HG02870 (cell line): ENCODE results near the gene RHOU.
"Not testable (repeated sequence)": the region's sequence is repeated elsewhere in the genome, so short reads cannot be mapped to it uniquely, and the experiment has no call there.

Experiments
- ATAC-seq: cut with Tn5 transposase; IDR thresholded peaks from one replicate; pipeline ENCODE4 v1.9.1; 2021; ENCODE audit warnings: mild to moderate bottlenecking, moderate library complexity; ENCODE audit not compliant: unreplicated experiment

Gene RHOU

GRCh38 chr1:228734881-228735801, at the start of gene RHOU:
RHOU (plus strand) TSS chr1:228735479; CDS start chr1:228735743, 264 bp downstream.
- ATAC-seq: no peak

GRCh38 chr1:228687587-228687986, 47.7 kb upstream of the RHOU start:
- ATAC-seq: no peak

- no peak for ATAC-seq
These were observed 46.0 kb upstream of the RHOU start for GRCh38 chr1:228689255-228689654.

- ATAC-seq: no peak
These were observed 44.1 kb upstream of the RHOU start for GRCh38 chr1:228691211-228691610.

GRCh38 chr1:228691926-228692325, 43.4 kb upstream of the RHOU start:
- no peak for ATAC-seq

- ATAC-seq: not testable (repeated sequence)
These were observed 40.8 kb upstream of the RHOU start for GRCh38 chr1:228694447-228694846.

GRCh38 chr1:228695015-228695955, 40.0 kb upstream of the RHOU start:
- no peak for ATAC-seq

- ATAC-seq: no peak
These were observed 37.9 kb upstream of the RHOU start for GRCh38 chr1:228697207-228698016.

- ATAC-seq: no peak
These were observed 37.3 kb upstream of the RHOU start for GRCh38 chr1:228698017-228698329.

- ATAC-seq: no peak
These were observed 32.8 kb upstream of the RHOU start for GRCh38 chr1:228702433-228702832.

- ATAC-seq: no peak
These were observed 29.0 kb upstream of the RHOU start for GRCh38 chr1:228706305-228706704.

GRCh38 chr1:228717081-228717480, 18.2 kb upstream of the RHOU start:
- no peak for ATAC-seq

- ATAC-seq: no peak
These were observed 13.9 kb upstream of the RHOU start for GRCh38 chr1:228721407-228721806.

GRCh38 chr1:228723287-228723686, 12.0 kb upstream of the RHOU start:
- ATAC-seq: no peak

- no peak for ATAC-seq
These were observed 11.4 kb upstream of the RHOU start for GRCh38 chr1:228723921-228724320.

GRCh38 chr1:228725178-228725577, 10.1 kb upstream of the RHOU start:
- no peak for ATAC-seq

- no peak for ATAC-seq
These were observed 7.6 kb upstream of the RHOU start for GRCh38 chr1:228727681-228728171.

- no peak for ATAC-seq
These were observed 2.9 kb upstream of the RHOU start for GRCh38 chr1:228732426-228732825.

GRCh38 chr1:228733576-228733975, 1.7 kb upstream of the RHOU start:
- ATAC-seq: no peak

- no peak for ATAC-seq
These were observed 750 bp downstream of the RHOU start for GRCh38 chr1:228735871-228736586.
